ENCODE data around the gene HOXB4. TPM values are rescaled to one million over a fixed set of nuclear protein-coding genes. Genes with fewer than 3 reads are reported as not detected.

The HOXB4 gene
- total and polyA plus RNA-seq, 10 of the 15 experiments (the other 5 are each of a cell fraction or from before 2014, with no cell fraction given): 0.35 to 5.8 (median 3.0) TPM

GRCh38 chr17:48624118-48624517 lies 46.0 kb upstream of the HOXB4 start:
- peaks cover 40 to 47% of the 10 kb centered on the region in 2 experiments for H3K27me3 ChIP-seq (replicated peaks in 1 of 2; ENCODE audit: control insufficient read depth in 2 of 2, insufficient read depth in 2 of 2, low read length in 1 of 2)
- POLR2A ChIA-PET: interaction anchor here (1.8 kb wide), 1 partner anchor 15 kb away, joined by 5 read pairs; no protein-coding TSS in a partner anchor
- 87% methylated on average over 5 of the region's 5 CpGs for WGBS (ENCODE audit: insufficient coverage, insufficient replicate concordance, low lambda C conversion rate, missing lambda C conversion rate)

More at GRCh38 chr17:48624118-48624517, 46.0 kb upstream of the HOXB4 start:
- ATAC-seq (no peak), FAIRE-seq (no peak), DNase-seq (ENCODE audit: low read depth, low spot score) (no peak)
- Histone ChIP-seq H3K9ac (ENCODE audit: control insufficient read depth, insufficient read depth, low read length) (no peak overlapping the region), H3K4me2 (ENCODE audit: control insufficient read depth, insufficient read depth) (no peak overlapping the region), H3K4me1 (ENCODE audit: control insufficient read depth, insufficient read depth, low read length) (no peaks in the 10 kb centered on the region), H3K36me3 (ENCODE audit: control insufficient read depth in 2 of 2, insufficient read depth in 2 of 2, low read length in 1 of 2) (no peaks in the 10 kb centered on the region; a peak in 1 of 4 replicates), H3K79me2 (ENCODE audit: control insufficient read depth, insufficient read depth, low read length) (no peaks in the 10 kb centered on the region), H3K9me3 (replicated peaks; ENCODE audit: control insufficient read depth, insufficient read depth, low read length) (no peaks in the 10 kb centered on the region), H2AFZ (ENCODE audit: control insufficient read depth, low read depth, low read length) (no peak overlapping the region), H3K27ac (ENCODE audit: control insufficient read depth, insufficient read depth) (no peak overlapping the region), H4K20me1 (ENCODE audit: control insufficient read depth, insufficient read depth) (no peaks in the 10 kb centered on the region), H3K4me3 (no peak overlapping the region)
- SMC1A ChIA-PET (ENCODE audit: uncharacterized antibody, unreplicated experiment): no interaction called here
- intact Hi-C loops (cut with micrococcal nuclease; ENCODE audit: unreplicated experiment): no loop called here
- in situ Hi-C loops (cut with MboI): loop anchor here (10.0 kb wide), 1 partner anchor 779 kb away; the partner anchor contains the start of gene SCRN2
- BruUV-seq (replicated peaks): no TSS peak
- RAD21 ChIA-PET (ENCODE audit: unreplicated experiment): interaction anchor here (1.6 kb wide), 1 partner anchor 15 kb away, joined by 4 read pairs; no protein-coding TSS in a partner anchor
- TF ChIP-seq CREM (IDR thresholded peaks at IDR 0.05; ENCODE audit: low read depth) (no peak), TCF12 (IDR thresholded peaks at IDR 0.05; ENCODE audit: low read depth, low read length) (no peak), ATF7 (IDR thresholded peaks at IDR 0.05; ENCODE audit: low read depth) (no peak), MYB (IDR thresholded peaks at IDR 0.05; ENCODE audit: borderline replicate concordance, low read depth, low read length) (no peak), CTCF (IDR thresholded peaks at IDR 0.05 in 2 of 3, conservative IDR thresholded peaks at IDR 0.05 in 1 of 3; ENCODE audit: control insufficient read depth in 2 of 3, extremely low read depth in 1 of 3, insufficient read depth in 1 of 3, low read depth in 3 of 3, low read length in 3 of 3) (no peak), SMARCA5 (IDR thresholded peaks at IDR 0.05) (no peak)
- CTCF ChIA-PET: interaction anchor here (0.8 to 3.7 kb wide), 5 partner anchors 8 to 544 kb away, joined by 3 to 15 read pairs (median 5); no protein-coding TSS in a partner anchor

Data from GM12878 (cell line).